Measurements from ENCODE around the gene SFI1.

GRCh38 chr22:31613286-31613903 lies 117.1 kb downstream of the SFI1 start:
- TF ChIP-seq BHLHE40 (IDR thresholded peaks at IDR 0.05; ENCODE audit: low read depth, low read length) (no peak), CTCF (conservative IDR thresholded peaks at IDR 0.05; ENCODE audit: low read depth, low read length) (no peak), MXI1 (IDR thresholded peaks at IDR 0.05; ENCODE audit: borderline replicate concordance, low read depth, low read length) (no peak), POLR2A (IDR thresholded peaks at IDR 0.05; ENCODE audit: low read depth, low read length) (no peak), FOS (IDR thresholded peaks at IDR 0.05; ENCODE audit: low read depth, low read length) (no peak), RFX5 (IDR thresholded peaks at IDR 0.05; ENCODE audit: low read depth, low read length) (no peak), RAD21 (IDR thresholded peaks at IDR 0.05; ENCODE audit: low read length) (no peak), RCOR1 (IDR thresholded peaks at IDR 0.05; ENCODE audit: insufficient replicate concordance, low read length) (no peak), USF2 (IDR thresholded peaks at IDR 0.05; ENCODE audit: low read depth, low read length) (no peak), SMC3 (IDR thresholded peaks at IDR 0.05; ENCODE audit: low read depth, low read length) (no peak)

Measured in IMR-90 (cell line).